HCT116 (cell line): ENCODE measurements around the gene CRYBA4. TPM values are rescaled to one million over a fixed set of nuclear protein-coding genes. Genes with fewer than 3 reads are reported as not detected.

Source experiments
- ATAC-seq: fragments of 200-7000 bp; cut with Tn5 transposase; 2 replicates; pipeline ENCODE4 v1.9.1; 2020; ENCODE audit warnings: mild to moderate bottlenecking, moderate library complexity
- BruUV-seq: library from RNA; stranded (reverse); fragments of 400-500 nt; replicated peaks from 2 replicates; lab custom pipeline; 2021; lab: Mats Ljungman, UMichigan
- CTCF ChIA-PET: fragments of 300-600 bp; sonication (Branson Sonifier 250); formaldehyde crosslinking; loops from one replicate; lab custom pipeline; 2021; ENCODE audit warnings: antibody characterized with exemption; lab: Charles Lee
- POLR2A ChIA-PET: fragments of 300-600, 350-600 bp; sonication (Branson Sonifier 250); formaldehyde crosslinking; loops from one replicate; lab custom pipeline; 2021; ENCODE audit warnings: antibody characterized with exemption; lab: Charles Lee
- RAD21 ChIA-PET, 2 experiments: fragments of 300-600 bp; sonication (Branson Sonifier 250); formaldehyde crosslinking; loops; one replicate each; lab custom pipeline; 2023; ENCODE audit warnings: low total read pairs in 2 of 2; ENCODE audit not compliant: uncharacterized antibody in 2 of 2, unreplicated experiment in 2 of 2, low non-redundant PET in 1 of 2; lab: Charles Lee
- DNase-seq: peaks from one replicate; pipeline ENCODE4 v3.0.0-alpha.2; 2010; ENCODE audit warnings: low read depth, low spot score
- H2AFZ ChIP-seq: fragments of 200-600 bp; shearing (Covaris generic), sonication (generic); 2 replicates; pipeline ENCODE4 v1.6.1; 2017; ENCODE audit warnings: low read depth, mixed run types, mixed read lengths, antibody characterized with exemption, low read length; ENCODE audit not compliant: poor library complexity, severe bottlenecking
- H3K27ac ChIP-seq: 2 replicates; pipeline ENCODE4 v1.5.1; 2012; ENCODE audit warnings: low read depth, low read length
- H3K27me3 ChIP-seq: fragments of 200-600 bp; sonication (generic); 2 replicates; pipeline ENCODE4 v1.6.1; 2016; ENCODE audit warnings: mixed run types, low read length, mixed read lengths; ENCODE audit not compliant: insufficient read depth
- H3K36me3 ChIP-seq, 2 experiments: fragments of 200-500 bp in 1 of 2; fragments of 200-600 bp in 1 of 2; sonication (Bioruptor generic) in 1 of 2; sonication (generic) in 1 of 2; 2 replicates each; pipeline versions ENCODE4 v1.5.1 to v1.6.1; 2014 to 2016; ENCODE audit warnings: low read length in 2 of 2, inconsistent platforms in 1 of 2, mixed read lengths in 1 of 2, mixed run types in 1 of 2; ENCODE audit not compliant: insufficient read depth in 2 of 2, control insufficient read depth in 1 of 2
- H3K4me1 ChIP-seq, 2 experiments: fragments of 200-600 bp in 1 of 2; sonication (generic) in 1 of 2; 2 replicates each; pipeline versions ENCODE4 v1.5.1 to v1.6.1; 2012 to 2017; ENCODE audit warnings: low read length in 2 of 2, inconsistent platforms in 1 of 2, mild to moderate bottlenecking in 1 of 2, mixed read lengths in 1 of 2, mixed run types in 1 of 2, moderate library complexity in 1 of 2; ENCODE audit not compliant: insufficient read depth in 2 of 2, control insufficient read depth in 1 of 2
- H3K4me2 ChIP-seq: fragments of 200-600 bp; sonication (generic); 2 replicates; pipeline ENCODE4 v1.6.1; 2017; ENCODE audit warnings: mixed run types, low read length, mixed read lengths
- H3K4me3 ChIP-seq, 2 experiments: fragments of 200-600 bp in 1 of 2; sonication (generic) in 1 of 2; replicated peaks in 1 of 2; 2 replicates each; pipeline ENCODE4 v1.5.1; 2011 to 2016; ENCODE audit warnings: low read length in 2 of 2, control low read depth in 1 of 2, low read depth in 1 of 2, mild to moderate bottlenecking in 1 of 2, mixed read lengths in 1 of 2, mixed run types in 1 of 2
- H3K79me2 ChIP-seq: fragments of 200-600 bp; sonication (generic); 2 replicates; pipeline ENCODE4 v1.6.1; 2017; ENCODE audit warnings: mild to moderate bottlenecking, mixed run types, low read length, moderate library complexity, mixed read lengths; ENCODE audit not compliant: insufficient read depth
- H3K9ac ChIP-seq: fragments of 200-600 bp; sonication (generic); 2 replicates; pipeline ENCODE4 v1.6.1; 2016; ENCODE audit warnings: low read length, mixed read lengths
- H3K9me2 ChIP-seq: fragments of 200-600 bp; sonication (generic), shearing (Covaris generic); 2 replicates; pipeline ENCODE4 v1.6.1; 2017; ENCODE audit warnings: mixed run types, mild to moderate bottlenecking, moderate library complexity; ENCODE audit not compliant: insufficient read depth
- H3K9me3 ChIP-seq, 2 experiments: fragments of 200-500 bp in 1 of 2; fragments of 200-600 bp in 1 of 2; sonication (Bioruptor generic) in 1 of 2; sonication (generic) in 1 of 2; 2 replicates each; pipeline ENCODE4 v1.6.1; 2014 to 2017; ENCODE audit warnings: low read length in 2 of 2, mixed read lengths in 2 of 2, inconsistent platforms in 1 of 2, low read depth in 1 of 2, mild to moderate bottlenecking in 1 of 2, mixed run types in 1 of 2, moderate library complexity in 1 of 2; ENCODE audit not compliant: control insufficient read depth in 1 of 2, insufficient read depth in 1 of 2
- H4K20me1 ChIP-seq: fragments of 200-600 bp; sonication (generic), shearing (Covaris generic); 2 replicates; pipeline ENCODE4 v1.6.1; 2017; ENCODE audit warnings: mixed run types, mild to moderate bottlenecking, moderate library complexity; ENCODE audit not compliant: insufficient read depth
- CBX3 ChIP-seq: IDR thresholded peaks from 2 replicates; pipeline ENCODE4 v1.6.1; 2012; ENCODE audit warnings: low read depth
- CEBPB ChIP-seq: IDR thresholded peaks from 2 replicates; pipeline ENCODE4 v1.6.1; 2012; ENCODE audit warnings: low read depth
- EGR1 ChIP-seq: IDR thresholded peaks from 2 replicates; pipeline ENCODE4 v1.6.1; 2012; ENCODE audit warnings: low read depth
- EZH2 ChIP-seq: fragments of 200-600 bp; sonication (generic); IDR thresholded peaks from 2 replicates; pipeline ENCODE4 v1.6.1; 2017; ENCODE audit warnings: antibody characterized with exemption, mixed run types
- FOSL1 ChIP-seq: IDR thresholded peaks from 2 replicates; pipeline ENCODE4 v1.6.1; 2012; ENCODE audit warnings: low read depth
- JUND ChIP-seq: IDR thresholded peaks from 2 replicates; pipeline ENCODE4 v1.6.1; 2012
- POLR2A ChIP-seq: IDR thresholded peaks from 2 replicates; pipeline ENCODE4 v1.7.0; 2011; ENCODE audit warnings: borderline replicate concordance; ENCODE audit not compliant: insufficient read depth, insufficient read length; ENCODE audit errors: extremely low read depth
- POLR2AphosphoS5 ChIP-seq: IDR thresholded peaks from 2 replicates; pipeline ENCODE4 v1.6.1; 2011; ENCODE audit warnings: mild to moderate bottlenecking, low read depth, low read length, moderate library complexity
- RAD21 ChIP-seq: IDR thresholded peaks from 2 replicates; pipeline ENCODE4 v1.6.1; 2012; ENCODE audit warnings: low read depth, mild to moderate bottlenecking
- REST ChIP-seq: IDR thresholded peaks from 2 replicates; pipeline ENCODE4 v1.6.1; 2012; ENCODE audit warnings: low read depth
- SIN3A ChIP-seq: IDR thresholded peaks from 2 replicates; pipeline ENCODE4 v1.6.1; 2012; ENCODE audit warnings: low read depth
- SP1 ChIP-seq: IDR thresholded peaks from 2 replicates; pipeline ENCODE4 v1.6.1; 2012; ENCODE audit warnings: low read depth
- SRF ChIP-seq: IDR thresholded peaks from 2 replicates; pipeline ENCODE4 v1.6.1; 2012; ENCODE audit warnings: low read depth
- TCF7L2 ChIP-seq: IDR thresholded peaks from 2 replicates; pipeline ENCODE4 v1.7.0; 2011; ENCODE audit warnings: borderline replicate concordance, inconsistent platforms; ENCODE audit not compliant: insufficient read depth, insufficient read length; ENCODE audit errors: extremely low read depth
- YY1 ChIP-seq: IDR thresholded peaks from 2 replicates; pipeline ENCODE4 v1.6.1; 2011; ENCODE audit warnings: low read length, low read depth, moderate library complexity, mild to moderate bottlenecking; ENCODE audit not compliant: insufficient replicate concordance; ENCODE audit errors: extremely low read depth
- ZFX ChIP-seq: fragments of 450-650 bp; IDR thresholded peaks from 2 replicates; pipeline ENCODE4 v1.6.1; 2017
- ZNF274 ChIP-seq: fragments of 200-500 bp; sonication (Bioruptor generic); IDR thresholded peaks from 2 replicates; pipeline ENCODE4 v1.6.1; 2014; ENCODE audit warnings: mild to moderate bottlenecking, low read depth, low read length, inconsistent platforms
- intact Hi-C: fragments of 100-400 bp; cut with micrococcal nuclease; formaldehyde crosslinking; loops from 2 replicates; pipeline ENCODE4 v1.10.0; 2022
- total RNA-seq: library from RNA; stranded (reverse); gene quantifications from one replicate; pipeline ENCODE4 v1.2.1, GENCODE V29; 2021; ENCODE audit not compliant: unreplicated experiment
- TF ChIP-seq, protein P1 (sequence below): IDR thresholded peaks from 2 replicates; pipeline ENCODE4 v1.6.1; 2012
- TF ChIP-seq, protein P2 (sequence below): IDR thresholded peaks from 2 replicates; pipeline ENCODE4 v1.6.1; 2011; ENCODE audit warnings: mild to moderate bottlenecking, low read length, moderate library complexity; ENCODE audit not compliant: insufficient replicate concordance; ENCODE audit errors: extremely low read depth

CRYBA4 gene
- total RNA-seq, 1 experiment from 2014 or later = not detected

GRCh38 chr22:26672590-26673468 is 51.1 kb downstream of the CRYBA4 start:
- H2AFZ ChIP-seq = no peak overlapping the region
- TF ChIP-seq SRF = peak; percentile 39; the same call in 1 of the 2 replicates
- no peak for TF ChIP-seq CEBPB
- TF ChIP-seq ZNF274 = no peak
- no peak for TF ChIP-seq SIN3A
- no peak for TF ChIP-seq FOSL1
- peak; percentile 59; the same call in 1 of the 2 replicates for TF ChIP-seq EGR1
- peak; percentile 67 for TF ChIP-seq POLR2AphosphoS5
- TF ChIP-seq EZH2 = no peak
- peak; percentile 49 for TF ChIP-seq TCF7L2
- peak; percentile 60 for TF ChIP-seq SP1
- TF ChIP-seq, protein P1, sequence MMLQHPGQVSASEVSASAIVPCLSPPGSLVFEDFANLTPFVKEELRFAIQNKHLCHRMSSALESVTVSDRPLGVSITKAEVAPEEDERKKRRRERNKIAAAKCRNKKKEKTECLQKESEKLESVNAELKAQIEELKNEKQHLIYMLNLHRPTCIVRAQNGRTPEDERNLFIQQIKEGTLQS = no peak
- TF ChIP-seq, protein P2, sequence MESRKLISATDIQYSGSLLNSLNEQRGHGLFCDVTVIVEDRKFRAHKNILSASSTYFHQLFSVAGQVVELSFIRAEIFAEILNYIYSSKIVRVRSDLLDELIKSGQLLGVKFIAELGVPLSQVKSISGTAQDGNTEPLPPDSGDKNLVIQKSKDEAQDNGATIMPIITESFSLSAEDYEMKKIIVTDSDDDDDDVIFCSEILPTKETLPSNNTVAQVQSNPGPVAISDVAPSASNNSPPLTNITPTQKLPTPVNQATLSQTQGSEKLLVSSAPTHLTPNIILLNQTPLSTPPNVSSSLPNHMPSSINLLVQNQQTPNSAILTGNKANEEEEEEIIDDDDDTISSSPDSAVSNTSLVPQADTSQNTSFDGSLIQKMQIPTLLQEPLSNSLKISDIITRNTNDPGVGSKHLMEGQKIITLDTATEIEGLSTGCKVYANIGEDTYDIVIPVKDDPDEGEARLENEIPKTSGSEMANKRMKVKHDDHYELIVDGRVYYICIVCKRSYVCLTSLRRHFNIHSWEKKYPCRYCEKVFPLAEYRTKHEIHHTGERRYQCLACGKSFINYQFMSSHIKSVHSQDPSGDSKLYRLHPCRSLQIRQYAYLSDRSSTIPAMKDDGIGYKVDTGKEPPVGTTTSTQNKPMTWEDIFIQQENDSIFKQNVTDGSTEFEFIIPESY = no peak
- no peak for TF ChIP-seq RAD21
- peak; percentile 45; the same call in 1 of the 2 replicates for TF ChIP-seq ZFX
- no peak for TF ChIP-seq REST
- TF ChIP-seq POLR2A = peak; percentile 45
- no peak for TF ChIP-seq JUND
- peak; percentile 27 for TF ChIP-seq YY1
- TF ChIP-seq CBX3 = no peak

More at GRCh38 chr22:26672590-26673468, 51.1 kb downstream of the CRYBA4 start:
- H3K4me3 ChIP-seq = peak overlapping the region; percentile 62 to 78
- H3K4me1 ChIP-seq = peaks cover 17 to 28% of the 10 kb centered on the region in 2 experiments
- no peaks in the 10 kb centered on the region for H3K9me3 ChIP-seq
- TSS peak; percentile 74 for BruUV-seq
- POLR2A ChIA-PET = interaction anchor here (0.9 kb wide), 1 partner anchor 12 kb away, joined by 4 read pairs; no protein-coding TSS in a partner anchor
- DNase-seq (peak; percentile 89), ATAC-seq (peak; percentile 92)
- intact Hi-C loops = no loop called here
- H3K9me2 ChIP-seq = no peaks in the 10 kb centered on the region
- H3K4me2 ChIP-seq = peak overlapping the region; percentile 80
- peaks cover 24% of the 10 kb centered on the region for H3K79me2 ChIP-seq
- no peaks in the 10 kb centered on the region for H3K36me3 ChIP-seq
- CTCF ChIA-PET = interaction anchor here (0.9 to 2.1 kb wide), 6 partner anchors 7 to 312 kb away, joined by 3 to 8 read pairs (median 4); no protein-coding TSS in a partner anchor
- no peaks in the 10 kb centered on the region for H3K27me3 ChIP-seq
- peak overlapping the region; percentile 84 for H3K9ac ChIP-seq
- H3K27ac ChIP-seq = peak overlapping the region; percentile 82
- RAD21 ChIA-PET = no interaction called here
- no peaks in the 10 kb centered on the region for H4K20me1 ChIP-seq
